ENCODE data around the gene GPD1.
"Not testable (repeated sequence)": the region's sequence is repeated elsewhere in the genome, so short reads cannot be mapped to it uniquely, and the experiment has no call there.

Gene GPD1

GRCh38 chr12:50127546-50127945 is 23.7 kb downstream of the GPD1 start:
- DNase-seq (ENCODE audit: low read depth), result no peak

- no peak for DNase-seq (ENCODE audit: low read depth)
Measured at GRCh38 chr12:50129290-50129689, 25.5 kb downstream of the GPD1 start.

- DNase-seq (ENCODE audit: low read depth), result no peak
Measured at GRCh38 chr12:50132505-50133135, 28.8 kb downstream of the GPD1 start.

GRCh38 chr12:50142993-50143392 is 39.2 kb downstream of the GPD1 start:
- DNase-seq (ENCODE audit: low read depth), result no peak

GRCh38 chr12:50145439-50145838 is 41.6 kb downstream of the GPD1 start:
- no peak for DNase-seq (ENCODE audit: low read depth)

GRCh38 chr12:50147281-50147680 is 43.5 kb downstream of the GPD1 start:
- DNase-seq (ENCODE audit: low read depth), result no peak

GRCh38 chr12:50148011-50148410 is 44.2 kb downstream of the GPD1 start:
- DNase-seq (ENCODE audit: low read depth), result not testable (repeated sequence)

GRCh38 chr12:50149311-50149710 is 45.5 kb downstream of the GPD1 start:
- DNase-seq (ENCODE audit: low read depth), result no peak

GRCh38 chr12:50151047-50151687 is 47.4 kb downstream of the GPD1 start:
- no peak for DNase-seq (ENCODE audit: low read depth)

GRCh38 chr12:50154947-50155346 is 51.1 kb downstream of the GPD1 start:
- DNase-seq (ENCODE audit: low read depth), result not testable (repeated sequence)

GRCh38 chr12:50156641-50157040 is 52.8 kb downstream of the GPD1 start:
- no peak for DNase-seq (ENCODE audit: low read depth)

- DNase-seq (ENCODE audit: low read depth), result no peak
Measured at GRCh38 chr12:50157259-50157658, 53.5 kb downstream of the GPD1 start.

- no peak for DNase-seq (ENCODE audit: low read depth)
Measured at GRCh38 chr12:50160643-50161042, 56.8 kb downstream of the GPD1 start.

All from HS-5 (cell line).